Renal cortical epithelial cell (primary cell): ENCODE results near the gene ABHD12. TPM values are rescaled to one million over a fixed set of nuclear protein-coding genes. Genes with fewer than 3 reads are reported as not detected.
A peak's percentile ranks its signal among the peaks of the same experiment; 100 is the strongest.
"Not testable (repeated sequence)": the region's sequence is repeated elsewhere in the genome, so short reads cannot be mapped to it uniquely, and the experiment has no call there.

ENCODE experiments used
- DNase-seq: peaks from one replicate; pipeline ENCODE4 v3.0.0-alpha.2; 2011; ENCODE audit warnings: low read depth
- total RNA-seq: library from RNA; depleted of rRNA; stranded (reverse); fragments of >200 nt; gene quantifications from 2 replicates; pipeline ENCODE4 v1.2.3, GENCODE V29; 2014

Gene ABHD12
- 35.9 and 68.7 TPM in 2 replicates for total RNA-seq

- DNase-seq: peak; percentile 80
Measured at GRCh38 chr20:25390538-25391528, at the start of gene ABHD12. TSS of gene ABHD12 (minus strand) at chr20:25390835. CDS start at chr20:25390703, 132 bp downstream.

DNA sequence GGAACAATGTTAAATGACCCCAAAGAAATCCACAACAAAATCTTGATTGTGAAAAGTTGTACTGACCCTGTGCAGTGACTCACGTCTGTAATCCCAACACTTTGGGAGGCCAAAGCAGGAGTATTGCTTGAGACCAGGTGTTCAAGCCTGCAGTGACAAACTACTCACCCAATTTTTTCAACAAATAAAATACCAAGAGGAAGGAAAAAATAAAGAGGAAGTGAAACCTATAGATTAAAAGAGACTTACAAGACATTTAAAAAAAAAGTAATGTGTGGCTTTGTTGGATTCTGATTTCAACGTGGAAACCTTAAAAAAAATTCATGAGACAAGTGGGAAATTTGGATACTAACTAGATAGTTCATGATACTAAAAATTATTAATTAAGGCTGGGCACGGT is 48.7 kb upstream of the ABHD12 start:
- DNase-seq: no peak

DNA sequence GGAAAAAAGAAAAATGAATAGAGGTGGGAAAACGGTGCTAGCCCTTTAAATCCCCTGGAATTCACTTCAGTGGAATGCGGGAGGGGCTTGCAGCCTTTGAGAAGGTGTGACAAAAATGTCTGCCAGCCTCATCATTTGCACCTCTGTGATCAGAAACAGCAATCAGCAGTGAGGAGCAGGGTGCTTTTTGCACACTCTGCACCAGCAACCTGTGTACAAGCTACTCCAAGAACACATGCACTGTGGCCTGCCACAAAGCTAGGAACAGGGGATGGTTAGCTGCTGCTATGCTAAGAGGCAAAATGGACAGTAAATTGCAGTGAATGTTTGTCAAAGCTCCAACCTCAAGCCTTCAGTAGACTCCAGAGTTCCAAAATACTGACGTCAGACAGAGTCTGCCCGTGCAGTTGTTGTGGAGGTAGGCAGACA is 46.5 kb upstream of the ABHD12 start:
- peak; percentile 33 for DNase-seq

- DNase-seq: no peak
Measured at GRCh38 chr20:25424536-25424935, 33.9 kb upstream of the ABHD12 start.

- no peak for DNase-seq
Measured at GRCh38 chr20:25422032-25422431, 31.4 kb upstream of the ABHD12 start.

DNA sequence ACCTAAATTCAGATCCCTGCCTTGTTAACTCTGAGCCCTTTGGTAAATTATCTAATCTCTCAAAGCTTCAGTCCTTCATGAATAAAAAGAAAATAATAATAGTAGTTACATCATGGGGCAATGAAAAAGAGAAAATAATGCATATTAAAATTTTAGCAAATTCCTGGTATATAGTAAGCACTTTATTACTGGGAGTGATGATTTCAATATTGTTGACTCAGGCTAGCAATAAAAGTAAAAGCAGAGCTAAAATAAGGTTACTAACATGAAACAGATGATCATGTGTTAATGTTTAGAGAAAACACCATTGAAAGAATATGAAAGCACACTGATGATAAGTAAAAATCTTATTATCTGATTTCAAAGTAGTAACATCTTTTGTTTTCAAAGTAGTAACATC is 30.5 kb upstream of the ABHD12 start:
- no peak for DNase-seq

- peak; percentile 83 for DNase-seq
Measured at GRCh38 chr20:25418776-25419175, 28.1 kb upstream of the ABHD12 start.

GRCh38 chr20:25408890-25409289 is 18.3 kb upstream of the ABHD12 start:
- DNase-seq: no peak

DNA sequence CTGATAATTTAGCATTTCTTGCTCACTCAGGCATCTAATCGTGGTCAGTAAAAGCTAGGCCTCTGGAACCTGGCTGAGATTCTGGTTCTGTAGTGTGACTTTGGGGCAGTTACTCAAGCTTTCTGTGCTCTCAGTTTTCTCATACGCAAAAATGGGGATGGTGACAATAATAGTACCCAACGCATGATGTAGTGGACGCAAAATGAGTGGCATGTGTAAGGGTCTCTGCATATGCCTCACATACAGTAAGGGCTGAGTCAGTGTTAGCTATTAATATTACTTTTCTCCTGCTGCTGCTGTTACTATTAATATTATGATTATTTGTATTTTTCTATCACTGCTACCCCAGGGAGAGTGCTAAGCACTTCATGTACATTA is 17.5 kb upstream of the ABHD12 start:
- DNase-seq: no peak

DNA sequence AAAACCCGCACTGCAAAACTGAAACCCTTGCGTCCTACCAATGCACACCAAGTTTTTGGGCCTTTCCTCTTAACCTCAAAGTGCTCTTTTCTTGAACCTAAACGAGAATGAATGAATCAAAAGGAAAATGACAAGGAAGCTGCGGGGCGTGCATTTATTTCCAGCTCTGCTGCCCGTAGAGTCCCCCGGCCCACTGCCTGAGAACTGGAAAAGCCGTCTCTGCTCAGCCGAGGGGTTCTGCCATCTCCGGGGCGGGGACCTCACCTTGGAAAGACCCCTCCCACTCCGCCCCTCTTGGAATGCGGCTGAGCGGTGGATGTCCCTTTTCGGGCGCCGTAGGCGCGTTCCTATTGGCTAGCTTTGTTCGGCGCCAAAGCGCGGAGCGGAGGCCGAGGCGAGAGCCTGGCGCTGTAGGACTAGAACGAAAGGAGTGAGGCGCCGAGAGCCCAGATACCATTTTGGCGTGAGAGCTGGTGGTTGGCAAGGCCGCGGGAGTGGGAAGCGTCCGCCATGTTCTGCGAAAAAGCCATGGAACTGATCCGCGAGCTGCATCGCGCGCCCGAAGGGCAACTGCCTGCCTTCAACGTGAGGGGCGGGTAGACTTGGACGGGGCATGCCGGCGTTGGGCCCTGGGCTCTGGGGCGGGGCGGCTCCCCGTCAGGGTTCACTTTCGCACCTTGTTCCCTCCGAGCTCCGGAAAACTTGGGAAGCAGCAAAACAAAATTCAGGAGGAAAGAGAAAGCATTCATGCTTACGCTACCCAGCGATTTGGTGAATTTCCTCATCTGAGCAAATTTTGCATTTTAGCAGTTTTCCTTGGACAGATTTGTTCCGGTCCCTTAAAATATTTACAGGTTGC is 16.9 kb upstream of the ABHD12 start, which contains the start of gene GINS1:
TSS of gene GINS1 (plus strand) at position 363 of the 859 bp plus-strand sequence. CDS start at position 511, 148 bp downstream.
- peak; percentile 75 for DNase-seq

GRCh38 chr20:25402583-25402982 is 11.9 kb upstream of the ABHD12 start:
- no peak for DNase-seq

DNA sequence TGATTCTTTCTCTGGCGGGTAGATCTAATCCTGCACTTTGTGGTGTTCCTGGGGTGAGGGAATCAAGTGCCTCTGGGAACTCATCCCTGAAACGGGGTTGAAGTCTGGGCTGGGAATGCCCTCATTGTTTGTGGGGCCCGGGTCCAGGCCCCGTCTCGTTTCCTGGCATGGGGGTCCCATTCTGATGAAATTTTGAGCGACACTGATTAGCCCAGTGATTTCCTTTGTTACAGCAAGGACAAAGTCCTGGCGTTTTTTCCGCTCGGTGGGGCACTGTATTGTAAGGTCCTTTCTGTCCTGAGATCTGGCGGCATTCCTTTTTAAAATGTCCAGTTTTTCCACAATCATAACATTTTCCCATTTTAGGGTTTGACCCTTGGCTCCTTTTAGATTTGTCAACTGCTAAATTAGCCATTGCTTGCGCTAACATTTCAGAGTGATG is 9.7 kb upstream of the ABHD12 start:
- not testable (repeated sequence) for DNase-seq

- peak; percentile 81 for DNase-seq
Measured at GRCh38 chr20:25399037-25399430, 8.4 kb upstream of the ABHD12 start.

GRCh38 chr20:25398376-25399036 is 7.9 kb upstream of the ABHD12 start:
- DNase-seq: no peak

DNA sequence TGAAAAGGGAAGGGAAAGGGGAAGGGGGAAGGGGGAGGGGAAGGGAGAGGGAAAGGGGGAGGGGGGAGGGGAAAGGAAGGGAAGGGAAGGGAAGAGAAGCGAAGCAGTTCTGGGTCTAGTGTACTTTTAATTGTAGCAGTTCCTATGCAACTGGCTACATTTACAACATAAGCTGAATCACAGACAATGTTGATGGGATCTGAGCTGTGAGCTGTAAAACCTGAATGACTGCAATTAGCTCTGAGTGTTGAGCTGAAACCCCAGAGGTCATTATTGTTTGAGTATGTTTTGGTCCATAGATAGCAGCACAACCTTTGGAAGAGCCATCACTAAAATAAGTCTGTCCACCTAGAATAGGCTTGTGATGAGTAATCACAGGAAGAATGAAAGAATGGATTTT is 7.2 kb upstream of the ABHD12 start:
- DNase-seq: peak; percentile 66

GRCh38 chr20:25397096-25397495 is 6.5 kb upstream of the ABHD12 start:
- DNase-seq: no peak

DNA sequence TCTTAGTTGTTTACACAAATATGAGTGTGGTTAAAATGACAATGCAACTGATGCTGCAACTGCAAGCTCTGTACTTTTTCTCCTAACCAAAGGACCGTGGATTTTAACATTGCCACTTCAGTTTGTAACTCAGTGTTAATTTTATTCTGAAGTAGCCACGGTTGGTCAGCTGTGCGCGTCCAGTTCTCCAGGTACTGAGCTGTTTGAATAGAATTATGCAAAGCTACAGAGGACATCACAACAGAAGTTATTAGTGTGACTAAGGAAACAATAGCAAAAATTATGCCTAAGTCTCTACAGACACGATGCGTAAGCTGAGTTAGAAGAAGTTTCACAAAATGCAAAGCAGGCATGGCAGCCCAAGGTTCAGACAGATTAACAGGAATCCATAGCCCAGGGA is 4.4 kb upstream of the ABHD12 start:
- peak; percentile 52 for DNase-seq

- no peak for DNase-seq
Measured at GRCh38 chr20:25394276-25394675, 3.6 kb upstream of the ABHD12 start.

GRCh38 chr20:25389858-25390537 is 637 bp downstream of the ABHD12 start:
- no peak for DNase-seq

DNA sequence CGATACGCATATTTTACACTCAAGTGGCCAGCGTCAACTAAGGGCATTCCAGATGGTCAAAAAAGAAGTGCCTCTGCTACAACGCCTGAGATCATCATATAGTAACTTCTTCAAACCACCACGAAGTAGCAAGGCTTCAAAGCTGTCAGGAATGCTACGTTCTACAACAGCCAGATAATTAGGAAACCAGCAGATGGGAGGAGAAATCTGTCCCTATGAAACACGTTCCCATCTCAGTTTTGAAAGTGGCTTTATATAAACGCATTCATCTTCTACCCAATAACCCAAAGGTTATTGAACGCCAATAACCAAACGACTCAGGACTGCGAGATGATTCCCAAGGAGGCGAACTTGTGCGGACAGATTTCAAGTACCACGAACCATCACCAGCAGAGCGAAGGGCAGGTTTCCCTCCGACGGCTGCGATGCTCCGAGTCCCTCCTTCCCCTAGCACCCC is 1.2 kb downstream of the ABHD12 start:
- no peak for DNase-seq
